Measurements from ENCODE around the gene ERCC8.

- TF ChIP-seq CTCF (IDR thresholded peaks at IDR 0.05; ENCODE audit: poor library complexity, severe bottlenecking) (no peak), EZH2 (IDR thresholded peaks at IDR 0.05; ENCODE audit: borderline replicate concordance, insufficient read depth, low read length, poor library complexity, severe bottlenecking) (no peak), REST (IDR thresholded peaks at IDR 0.05; ENCODE audit: borderline replicate concordance) (no peak), MXI1 (conservative IDR thresholded peaks at IDR 0.05; ENCODE audit: poor library complexity, severe bottlenecking) (no peak), TAF1 (IDR thresholded peaks at IDR 0.05; ENCODE audit: low read depth) (no peak), EP300 (conservative IDR thresholded peaks at IDR 0.05; ENCODE audit: poor library complexity, severe bottlenecking) (no peak)
These were observed 88.8 kb downstream of the ERCC8 start for GRCh38 chr5:60856066-60856465.

Measured in neural cell (in vitro differentiated cells).